A673 (cell line): ENCODE data around the gene NTRK3. TPM values are rescaled to one million over a fixed set of nuclear protein-coding genes. Genes with fewer than 3 reads are reported as not detected.

Experiments used
- BruUV-seq: library from RNA; stranded (reverse); fragments of 400-500 nt; replicated peaks from 2 replicates; lab custom pipeline; 2021; lab: Mats Ljungman, UMichigan
- CTCF ChIA-PET: fragments of 300-600 bp; sonication (Branson Sonifier 250); formaldehyde crosslinking; loops from one replicate; lab custom pipeline; 2022; ENCODE audit warnings: antibody characterized with exemption; lab: Charles Lee
- POLR2A ChIA-PET: fragments of 300-600 bp; sonication (Branson Sonifier 250); formaldehyde crosslinking; loops from one replicate; lab custom pipeline; 2022; ENCODE audit warnings: antibody characterized with exemption; ENCODE audit not compliant: low non-redundant PET; lab: Charles Lee
- DNase-seq: peaks from one replicate; pipeline ENCODE4 v3.0.0-alpha.2; 2015; ENCODE audit warnings: low spot score
- H3K27ac ChIP-seq: fragments of 200-600 bp; sonication (generic); 2 replicates; pipeline ENCODE4 v1.5.1; 2016; ENCODE audit warnings: mixed run types, low read depth, mild to moderate bottlenecking, mixed read lengths, antibody characterized with exemption, low read length; ENCODE audit not compliant: poor library complexity, severe bottlenecking
- H3K27me3 ChIP-seq: fragments of 200-600 bp; sonication (generic); replicated peaks from 2 replicates; pipeline ENCODE4 v1.6.1; 2017; ENCODE audit warnings: mixed run types, low read depth, mild to moderate bottlenecking, mixed read lengths, antibody characterized with exemption, low read length; ENCODE audit not compliant: insufficient read depth, poor library complexity
- H3K36me3 ChIP-seq: fragments of 200-600 bp; sonication (generic); 2 replicates; pipeline ENCODE4 v1.6.1; 2016; ENCODE audit warnings: mixed run types, mild to moderate bottlenecking, mixed read lengths, antibody characterized with exemption, low read length; ENCODE audit not compliant: insufficient read depth, poor library complexity, severe bottlenecking
- H3K4me1 ChIP-seq: fragments of 200-600 bp; sonication (generic); 2 replicates; pipeline ENCODE4 v1.6.1; 2017; ENCODE audit warnings: mixed run types, mild to moderate bottlenecking, mixed read lengths, antibody characterized with exemption, low read length; ENCODE audit not compliant: insufficient read depth, poor library complexity, severe bottlenecking
- H3K4me3 ChIP-seq: fragments of 200-600 bp; sonication (generic); 2 replicates; pipeline ENCODE4 v1.5.1; 2016; ENCODE audit warnings: low read depth, mixed run types, mild to moderate bottlenecking, mixed read lengths, low read length; ENCODE audit not compliant: poor library complexity, severe bottlenecking
- H3K9me3 ChIP-seq: fragments of 200-600 bp; sonication (generic); 2 replicates; pipeline ENCODE4 v1.6.1; 2016; ENCODE audit warnings: mixed run types, low read depth, mild to moderate bottlenecking, mixed read lengths, antibody characterized with exemption, low read length; ENCODE audit not compliant: poor library complexity, severe bottlenecking
- CTCF ChIP-seq: fragments of 300-800, 200-600 bp; sonication (generic); conservative IDR thresholded peaks from 2 replicates; pipeline ENCODE4 v1.5.1; 2017; ENCODE audit warnings: low read depth, mild to moderate bottlenecking, antibody characterized with exemption, low read length, moderate library complexity, mixed read lengths
- EZH2 ChIP-seq: fragments of 200-600 bp; sonication (generic); IDR thresholded peaks from 2 replicates; pipeline ENCODE4 v1.6.1; 2017; ENCODE audit warnings: borderline replicate concordance, low read depth, mild to moderate bottlenecking, mixed read lengths, antibody characterized with exemption, low read length; ENCODE audit not compliant: poor library complexity, severe bottlenecking
- intact Hi-C: fragments of 100-400 bp; cut with micrococcal nuclease; formaldehyde crosslinking; loops from one replicate; pipeline ENCODE4 v1.10.0; 2022; ENCODE audit not compliant: unreplicated experiment
- total RNA-seq: library from RNA; stranded (reverse); gene quantifications from 2 replicates; pipeline ENCODE4 v1.2.3, GENCODE V29; 2021

NTRK3 gene
- total RNA-seq, 1 experiment from 2014 or later: not detected

GRCh38 chr15:88299497-88299896, 43.0 kb upstream of the NTRK3 start:
- no TSS peak for BruUV-seq
- TF ChIP-seq EZH2: no peak
- Histone ChIP-seq H3K4me3 (no peak overlapping the region), H3K9me3 (no peaks in the 10 kb centered on the region), H3K27ac (no peak overlapping the region), H3K27me3 (peaks cover 41% of the 10 kb centered on the region), H3K36me3 (no peaks in the 10 kb centered on the region), H3K4me1 (no peaks in the 10 kb centered on the region)
- ChIA-PET CTCF (no interaction called here), POLR2A (no interaction called here)
- DNase-seq: no peak
- intact Hi-C loops: no loop called here

DNA sequence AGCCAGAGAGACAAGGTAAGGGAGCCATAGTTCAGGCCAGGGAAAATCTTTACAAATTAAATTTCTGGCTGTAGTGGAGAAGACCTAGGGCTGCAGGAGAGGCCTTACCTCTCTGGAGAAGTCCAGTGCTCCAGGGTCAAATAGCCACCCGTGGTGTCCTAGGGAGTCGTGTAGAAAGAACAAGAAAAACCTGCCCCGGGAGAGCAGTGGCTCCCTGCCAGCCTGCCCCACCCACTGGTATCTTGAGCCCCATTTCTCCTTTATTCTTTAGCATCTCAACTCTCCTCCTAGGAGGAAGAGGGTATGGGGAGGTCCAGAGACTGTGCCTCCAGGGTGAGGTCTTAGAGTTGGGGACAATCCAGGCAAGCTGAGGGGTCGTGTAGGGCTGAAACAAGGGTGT, 32.1 kb upstream of the NTRK3 start:
- no TSS peak for BruUV-seq
- Histone ChIP-seq H3K4me3 (no peak overlapping the region), H3K4me1 (no peaks in the 10 kb centered on the region), H3K27ac (no peak overlapping the region), H3K36me3 (no peaks in the 10 kb centered on the region), H3K9me3 (no peaks in the 10 kb centered on the region), H3K27me3 (peaks cover 24% of the 10 kb centered on the region)
- POLR2A ChIA-PET: no interaction called here
- TF ChIP-seq CTCF (no peak), EZH2 (no peak)
- DNase-seq: no peak
- CTCF ChIA-PET: no interaction called here
- intact Hi-C loops: no loop called here

GRCh38 chr15:88288206-88288605, 31.7 kb upstream of the NTRK3 start:
- no peak for DNase-seq
- Histone ChIP-seq H3K4me1 (no peaks in the 10 kb centered on the region), H3K36me3 (no peaks in the 10 kb centered on the region), H3K9me3 (no peaks in the 10 kb centered on the region), H3K27ac (no peak overlapping the region), H3K27me3 (peaks cover 28% of the 10 kb centered on the region), H3K4me3 (no peak overlapping the region)
- TF ChIP-seq EZH2: no peak
- TF ChIP-seq CTCF: no peak
- BruUV-seq: no TSS peak
- intact Hi-C loops: no loop called here
- ChIA-PET CTCF (no interaction called here), POLR2A (no interaction called here)

- TF ChIP-seq EZH2 (no peak), CTCF (no peak)
- ChIA-PET CTCF (no interaction called here), POLR2A (no interaction called here)
- intact Hi-C loops: no loop called here
- H3K27me3 ChIP-seq: peaks cover 45% of the 10 kb centered on the region
- H3K9me3 ChIP-seq: no peaks in the 10 kb centered on the region
- H3K4me3 ChIP-seq: no peak overlapping the region
- H3K36me3 ChIP-seq: no peaks in the 10 kb centered on the region
- no TSS peak for BruUV-seq
- H3K27ac ChIP-seq: no peak overlapping the region
- DNase-seq: no peak
- H3K4me1 ChIP-seq: no peaks in the 10 kb centered on the region
Observed at GRCh38 chr15:88284318-88284998, 27.9 kb upstream of the NTRK3 start.
